ENCODE data around the gene PIR. TPM values are rescaled to one million over a fixed set of nuclear protein-coding genes. Genes with fewer than 3 reads are reported as not detected.

The PIR gene
- total RNA-seq, 1 donor from 2014 or later = 13.0 TPM

- no peak for DNase-seq
- peaks cover 26% of the 10 kb centered on the region for H3K4me1 ChIP-seq
- H3K27me3 ChIP-seq (ENCODE audit: low read depth) = no peaks in the 10 kb centered on the region
- intact Hi-C loops (cut with micrococcal nuclease) = no loop called here
- TF ChIP-seq CTCF (IDR thresholded peaks at IDR 0.05; ENCODE audit: borderline replicate concordance) = no peak
- no peaks in the 10 kb centered on the region for H3K36me3 ChIP-seq
- H3K9me3 ChIP-seq (replicated peaks) = no peaks in the 10 kb centered on the region
- no peak overlapping the region for H3K27ac ChIP-seq (replicated peaks)
- H3K4me3 ChIP-seq = no peak overlapping the region
Measured at GRCh38 chrX:15523088-15523487, 30.0 kb upstream of the PIR start.

GRCh38 chrX:15522464-15522863 is 29.3 kb upstream of the PIR start:
- no peak for TF ChIP-seq CTCF (IDR thresholded peaks at IDR 0.05; ENCODE audit: borderline replicate concordance)
- Histone ChIP-seq H3K27ac (replicated peaks) (no peak overlapping the region), H3K27me3 (ENCODE audit: low read depth) (no peaks in the 10 kb centered on the region), H3K36me3 (no peaks in the 10 kb centered on the region), H3K4me3 (no peak overlapping the region), H3K4me1 (peaks cover 26% of the 10 kb centered on the region), H3K9me3 (replicated peaks) (no peaks in the 10 kb centered on the region)
- intact Hi-C loops (cut with micrococcal nuclease) = no loop called here
- DNase-seq = no peak

GRCh38 chrX:15515931-15516330 is 22.8 kb upstream of the PIR start:
- DNase-seq = no peak
- no peak for TF ChIP-seq CTCF (IDR thresholded peaks at IDR 0.05; ENCODE audit: borderline replicate concordance)
- no peaks in the 10 kb centered on the region for H3K4me1 ChIP-seq
- no peaks in the 10 kb centered on the region for H3K36me3 ChIP-seq
- no peaks in the 10 kb centered on the region for H3K9me3 ChIP-seq (replicated peaks)
- no peak overlapping the region for H3K4me3 ChIP-seq
- peak overlapping the region; percentile 36 for H3K27ac ChIP-seq (replicated peaks)
- intact Hi-C loops (cut with micrococcal nuclease) = no loop called here
- no peaks in the 10 kb centered on the region for H3K27me3 ChIP-seq (ENCODE audit: low read depth)

GRCh38 chrX:15514279-15514678 is 21.1 kb upstream of the PIR start:
- intact Hi-C loops (cut with micrococcal nuclease) = no loop called here
- no peak for TF ChIP-seq CTCF (IDR thresholded peaks at IDR 0.05; ENCODE audit: borderline replicate concordance)
- H3K4me3 ChIP-seq = no peak overlapping the region

GRCh38 chrX:15512401-15512965 is 19.4 kb upstream of the PIR start:
- Histone ChIP-seq H3K4me3 (no peak overlapping the region), H3K9me3 (replicated peaks) (no peaks in the 10 kb centered on the region), H3K27me3 (ENCODE audit: low read depth) (no peaks in the 10 kb centered on the region), H3K36me3 (no peaks in the 10 kb centered on the region), H3K4me1 (no peaks in the 10 kb centered on the region), H3K27ac (replicated peaks) (no peak overlapping the region)
- intact Hi-C loops (cut with micrococcal nuclease) = no loop called here
- no peak for TF ChIP-seq CTCF (IDR thresholded peaks at IDR 0.05; ENCODE audit: borderline replicate concordance)
- no peak for DNase-seq

More at GRCh38 chrX:15514279-15514678, 21.1 kb upstream of the PIR start:
- H3K4me1 ChIP-seq = no peaks in the 10 kb centered on the region
- H3K9me3 ChIP-seq (replicated peaks) = no peaks in the 10 kb centered on the region
- H3K27ac ChIP-seq (replicated peaks) = no peak overlapping the region
- H3K36me3 ChIP-seq = no peaks in the 10 kb centered on the region
- no peak for DNase-seq
- H3K27me3 ChIP-seq (ENCODE audit: low read depth) = no peaks in the 10 kb centered on the region

Data from left ventricle myocardium inferior (tissue), 1 donor.